K562 (cell line): ENCODE measurements around the gene MX1. TPM values are rescaled to one million over a fixed set of nuclear protein-coding genes. Genes with fewer than 3 reads are reported as not detected.

Experiments
- ATAC-seq: fragments of 200-7000 bp; cut with Tn5 transposase; 3 replicates; pipeline ENCODE4 v1.9.1; 2020; ENCODE audit warnings: moderate library complexity
- BruUV-seq: library from RNA; stranded (reverse); fragments of 400-500 nt; replicated peaks from 2 replicates; lab custom pipeline; 2021; lab: Mats Ljungman, UMichigan
- CTCF ChIA-PET: fragments of 300-600 bp; formaldehyde crosslinking; extraction: SDS; loops from one replicate; lab custom pipeline; 2021; ENCODE audit warnings: low intra/inter-chr PET ratio; lab: Yijun Ruan, JAX
- POLR2A ChIA-PET: fragments of 300-600, 350-650 bp; sonication (Branson Sonifier 250); formaldehyde crosslinking; extraction: SDS; loops from one replicate; lab custom pipeline; 2021; ENCODE audit warnings: antibody characterized with exemption, inconsistent platforms; lab: Yijun Ruan, JAX
- DNase-seq, 4 experiments: peaks; one replicate each; pipeline versions ENCODE4 v3.0.0 to v3.0.0-alpha.2; 2011 to 2018; ENCODE audit warnings: low spot score in 3 of 4, mixed read lengths in 3 of 4; ENCODE audit errors: extremely low read depth in 1 of 4
- FAIRE-seq: peaks from 2 replicates; lab custom pipeline; 2011; peaks lifted over from hg19 to GRCh38; lab: Jason Lieb, UNC
- H2AFZ ChIP-seq: 2 replicates; pipeline ENCODE4 v1.6.0; 2011; ENCODE audit warnings: low read depth, low read length, control low read depth, inconsistent platforms
- H3K27ac ChIP-seq: fragments of 200-600 bp; 3 replicates; pipeline ENCODE4 v1.8.0; 2011; ENCODE audit warnings: low read depth, mild to moderate bottlenecking, control low read depth, inconsistent platforms, low read length, moderate library complexity, mixed read lengths; ENCODE audit errors: extremely low read depth
- H3K27me3 ChIP-seq, 2 experiments: fragments of 300-600 bp in 1 of 2; 2 replicates in 1 of 2; 3 replicates in 1 of 2; pipeline versions ENCODE4 v1.6.0 to v1.8.0; 2011; ENCODE audit warnings: inconsistent platforms in 2 of 2, low read length in 2 of 2, mild to moderate bottlenecking in 1 of 2, mixed read lengths in 1 of 2, moderate library complexity in 1 of 2; ENCODE audit not compliant: control insufficient read depth in 2 of 2, insufficient read depth in 2 of 2
- H3K36me3 ChIP-seq: fragments of 300-600 bp; 3 replicates; pipeline ENCODE4 v1.8.0; 2011; ENCODE audit warnings: mild to moderate bottlenecking, low read length, inconsistent platforms; ENCODE audit not compliant: control insufficient read depth, insufficient read depth
- H3K4me1 ChIP-seq, 2 experiments: fragments of 200-600 bp in 1 of 2; replicated peaks in 1 of 2; 2 replicates in 1 of 2; 3 replicates in 1 of 2; pipeline versions ENCODE4 v1.5.1 to v1.8.0; 2011; ENCODE audit warnings: inconsistent platforms in 2 of 2, low read length in 2 of 2, mild to moderate bottlenecking in 1 of 2, mixed read lengths in 1 of 2, moderate library complexity in 1 of 2; ENCODE audit not compliant: control insufficient read depth in 2 of 2, insufficient read depth in 2 of 2
- H3K4me2 ChIP-seq: 2 replicates; pipeline ENCODE4 v1.6.1; 2011; ENCODE audit warnings: low read length, control low read depth, inconsistent platforms, mixed read lengths; ENCODE audit not compliant: insufficient read depth
- H3K4me3 ChIP-seq: fragments of 200-600 bp; sonication (generic), shearing (Covaris generic); 2 replicates; pipeline ENCODE4 v1.5.1; 2016; ENCODE audit warnings: control low read depth, inconsistent platforms
- H3K79me2 ChIP-seq: fragments of 200-600 bp; 3 replicates; pipeline ENCODE4 v1.8.0; 2011; ENCODE audit warnings: low read length, inconsistent platforms; ENCODE audit not compliant: control insufficient read depth, insufficient read depth
- H3K9ac ChIP-seq, 2 experiments: 2 replicates each; pipeline versions ENCODE4 v1.6.0 to v1.6.1; 2011; ENCODE audit warnings: low read depth in 2 of 2, low read length in 2 of 2, control low read depth in 1 of 2, inconsistent platforms in 1 of 2, mild to moderate bottlenecking in 1 of 2, mixed read lengths in 1 of 2; ENCODE audit not compliant: insufficient read depth in 1 of 2
- H3K9me1 ChIP-seq: one replicate; pipeline ENCODE4 v1.6.0; 2011; ENCODE audit warnings: inconsistent platforms, mild to moderate bottlenecking, low read length, moderate library complexity; ENCODE audit not compliant: control insufficient read depth, insufficient read depth
- H3K9me3 ChIP-seq: replicated peaks from 2 replicates; pipeline ENCODE4 v1.5.1; 2011; ENCODE audit warnings: low read depth, low read length, inconsistent platforms; ENCODE audit not compliant: control insufficient read depth, insufficient read depth
- H4K20me1 ChIP-seq: replicated peaks from 2 replicates; pipeline ENCODE4 v1.6.1; 2011; ENCODE audit warnings: low read length, inconsistent platforms, mixed read lengths; ENCODE audit not compliant: control insufficient read depth, insufficient read depth
- BRD9 ChIP-seq: fragments of 450-650 bp; IDR thresholded peaks from 2 replicates; pipeline ENCODE4 v1.6.1; 2018; ENCODE audit warnings: low read depth; ENCODE audit not compliant: partially characterized antibody
- FUS ChIP-seq: fragments of 200-400 bp; formaldehyde crosslinking; optimal IDR thresholded peaks from 2 replicates; pipeline ENCODE3; 2017; ENCODE audit warnings: low read depth, low read length
- GABPB1 ChIP-seq: sonication (generic); formaldehyde crosslinking; IDR thresholded peaks from 2 replicates; pipeline ENCODE4 v1.8.0; 2022; ENCODE audit warnings: mild to moderate bottlenecking, missing genetic modification reagents
- HCFC1 ChIP-seq: IDR thresholded peaks from 2 replicates; pipeline ENCODE4 v1.6.1; 2012; ENCODE audit warnings: low read depth, low read length, improper control_type of control experiment
- HDGF ChIP-seq: fragments of 450-650 bp; IDR thresholded peaks from 2 replicates; pipeline ENCODE4 v1.6.1; 2016
- HSF4 ChIP-seq: fragments of 250-450 bp; sonication (Bioruptor Pico); IDR thresholded peaks from 2 replicates; pipeline ENCODE4 v2.1.2; 2022; ENCODE audit warnings: mild to moderate bottlenecking, moderate library complexity, borderline replicate concordance
- MYBL2 ChIP-seq, 2 experiments: fragments of 450-650 bp in 1 of 2; sonication (generic) in 1 of 2; formaldehyde crosslinking in 1 of 2; IDR thresholded peaks; 2 replicates each; pipeline versions ENCODE4 v1.6.1 to v1.8.1; 2017 to 2022; ENCODE audit warnings: borderline replicate concordance in 1 of 2, inconsistent platforms in 1 of 2, low read depth in 1 of 2, mild to moderate bottlenecking in 1 of 2, missing genetic modification reagents in 1 of 2, moderate library complexity in 1 of 2
- SP2 ChIP-seq: IDR thresholded peaks from 2 replicates; pipeline ENCODE4 v1.6.1; 2011; ENCODE audit warnings: mild to moderate bottlenecking, low read depth, low read length, moderate library complexity; ENCODE audit not compliant: poor library complexity, severe bottlenecking; ENCODE audit errors: extremely low read depth
- TAF1 ChIP-seq: IDR thresholded peaks from 2 replicates; pipeline ENCODE4 v1.6.1; 2011; ENCODE audit warnings: mild to moderate bottlenecking, low read length, moderate library complexity; ENCODE audit not compliant: insufficient read depth, control insufficient read depth, severe bottlenecking; ENCODE audit errors: extremely low read depth
- ZBTB33 ChIP-seq: sonication (generic); formaldehyde crosslinking; IDR thresholded peaks from 2 replicates; pipeline ENCODE4 v1.8.1; 2023; ENCODE audit warnings: mild to moderate bottlenecking, missing genetic modification reagents
- ZNF436 ChIP-seq: fragments of 250-450, 450-650 bp; sonication (Bioruptor Pico); formaldehyde crosslinking; IDR thresholded peaks from 2 replicates; pipeline ENCODE4 v1.7.0; 2020; ENCODE audit warnings: mild to moderate bottlenecking
- WGBS: fragments of 100-300 bp; shearing (Covaris generic); methylation state at CpG from one replicate; pipeline ENCODE4 v1.1.6; 2016; ENCODE audit warnings: low coverage, mixed read lengths; ENCODE audit not compliant: insufficient coverage; ENCODE audit errors: missing lambda C conversion rate; 5-methylcytosine and 5-hydroxymethylcytosine counted together
- in situ Hi-C: fragments of 300-500 bp; cut with MboI; formaldehyde crosslinking; loops from 4 replicates; pipeline ENCODE4 v1.15.0; 2018; ENCODE audit warnings: inconsistent platforms, mixed read lengths
- intact Hi-C: fragments of 100-400 bp; cut with micrococcal nuclease; formaldehyde crosslinking; loops from 2 replicates; pipeline ENCODE4 v1.14.2; 2022
- polyA plus RNA-seq, 8 experiments: library from polyadenylated mRNA; depleted of rRNA in 4 of 8; stranded (reverse) in 5 of 8; unstranded in 3 of 8; fragments of >200 nt; fragmentation: Nextera tagmentation in 2 of 8; fragmentation: Illumina TruSeq in 1 of 8; extraction: Ambion mirVana in 2 of 8; extraction: Trizol in 1 of 8; gene quantifications; 2 replicates each; pipeline versions ENCODE4 v1.2.1 to v1.2.3, GENCODE V29; 2011 to 2014; ENCODE audit warnings: inconsistent platforms in 1 of 8, missing spikeins in 1 of 8
- total RNA-seq, 7 experiments: library from RNA; depleted of rRNA in 6 of 7; stranded (reverse); fragments of >200 nt in 6 of 7; fragmentation: Illumina TruSeq in 2 of 7; extraction: Trizol in 2 of 7; gene quantifications; 2 replicates each; pipeline versions ENCODE4 v1.2.1 to v1.2.3, GENCODE V29; 2011 to 2021; ENCODE audit warnings: low replicate concordance in 1 of 7
- TF ChIP-seq, protein P1 (sequence below): sonication (generic); formaldehyde crosslinking; IDR thresholded peaks from 2 replicates; pipeline ENCODE4 v1.8.1; 2023; ENCODE audit warnings: mild to moderate bottlenecking, missing genetic modification reagents
- TF ChIP-seq, protein P2 (sequence below), 2 experiments: fragments of 450-650 bp; IDR thresholded peaks; 2 replicates each; pipeline ENCODE4 v1.6.1; 2016

MX1 gene
- total and polyA plus RNA-seq, 9 of the 15 experiments (the other 6 are each of a cell fraction or from before 2014, with no cell fraction given): 0.07 to 0.51 (median 0.21) TPM; not detected in 5

- ChIA-PET POLR2A (no interaction called here), CTCF (no interaction called here)
- no peaks in the 10 kb centered on the region for H3K36me3 ChIP-seq
- H3K4me1 ChIP-seq: no peaks in the 10 kb centered on the region
- no peak overlapping the region for H3K4me3 ChIP-seq
- H2AFZ ChIP-seq: no peak overlapping the region
- H3K27ac ChIP-seq: no peak overlapping the region
- FAIRE-seq: no peak
- no peak overlapping the region for H3K4me2 ChIP-seq
- H3K9me1 ChIP-seq: no peaks in the 10 kb centered on the region
- peaks cover 17 to 21% of the 10 kb centered on the region in 2 experiments; a peak in 4 of 5 replicates for H3K27me3 ChIP-seq
- no peaks in the 10 kb centered on the region for H3K9me3 ChIP-seq
- BruUV-seq: no TSS peak
- H4K20me1 ChIP-seq: no peaks in the 10 kb centered on the region
- intact Hi-C loops (no loop called here), in situ Hi-C loops (no loop called here)
- WGBS: 0% methylated on average over 4 of the region's 4 CpGs
- DNase-seq: no peak
- no peaks in the 10 kb centered on the region for H3K79me2 ChIP-seq
- ATAC-seq: no peak
- H3K9ac ChIP-seq: no peak overlapping the region
- TF ChIP-seq, protein P1, sequence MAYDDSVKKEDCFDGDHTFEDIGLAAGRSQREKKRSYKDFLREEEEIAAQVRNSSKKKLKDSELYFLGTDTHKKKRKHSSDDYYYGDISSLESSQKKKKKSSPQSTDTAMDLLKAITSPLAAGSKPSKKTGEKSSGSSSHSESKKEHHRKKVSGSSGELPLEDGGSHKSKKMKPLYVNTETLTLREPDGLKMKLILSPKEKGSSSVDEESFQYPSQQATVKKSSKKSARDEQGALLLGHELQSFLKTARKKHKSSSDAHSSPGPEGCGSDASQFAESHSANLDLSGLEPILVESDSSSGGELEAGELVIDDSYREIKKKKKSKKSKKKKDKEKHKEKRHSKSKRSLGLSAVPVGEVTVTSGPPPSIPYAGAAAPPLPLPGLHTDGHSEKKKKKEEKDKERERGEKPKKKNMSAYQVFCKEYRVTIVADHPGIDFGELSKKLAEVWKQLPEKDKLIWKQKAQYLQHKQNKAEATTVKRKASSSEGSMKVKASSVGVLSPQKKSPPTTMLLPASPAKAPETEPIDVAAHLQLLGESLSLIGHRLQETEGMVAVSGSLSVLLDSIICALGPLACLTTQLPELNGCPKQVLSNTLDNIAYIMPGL (CRISPR knock-in tag): no peak
- TF ChIP-seq MYBL2 (IDR thresholded peaks at IDR 0.05; ENCODE audit: low read depth) (no peak), MYBL2 (CRISPR knock-in tag; IDR thresholded peaks at IDR 0.05; ENCODE audit: borderline replicate concordance) (no peak), HCFC1 (no peak), HSF4 (CRISPR knock-in tag) (no peak), FUS (no peak), HDGF (no peak), SP2 (no peak), BRD9 (no peak), TAF1 (no peak), ZNF436 (CRISPR knock-in tag) (no peak), ZBTB33 (no peak), GABPB1 (CRISPR knock-in tag) (no peak)
- TF ChIP-seq, protein P2, sequence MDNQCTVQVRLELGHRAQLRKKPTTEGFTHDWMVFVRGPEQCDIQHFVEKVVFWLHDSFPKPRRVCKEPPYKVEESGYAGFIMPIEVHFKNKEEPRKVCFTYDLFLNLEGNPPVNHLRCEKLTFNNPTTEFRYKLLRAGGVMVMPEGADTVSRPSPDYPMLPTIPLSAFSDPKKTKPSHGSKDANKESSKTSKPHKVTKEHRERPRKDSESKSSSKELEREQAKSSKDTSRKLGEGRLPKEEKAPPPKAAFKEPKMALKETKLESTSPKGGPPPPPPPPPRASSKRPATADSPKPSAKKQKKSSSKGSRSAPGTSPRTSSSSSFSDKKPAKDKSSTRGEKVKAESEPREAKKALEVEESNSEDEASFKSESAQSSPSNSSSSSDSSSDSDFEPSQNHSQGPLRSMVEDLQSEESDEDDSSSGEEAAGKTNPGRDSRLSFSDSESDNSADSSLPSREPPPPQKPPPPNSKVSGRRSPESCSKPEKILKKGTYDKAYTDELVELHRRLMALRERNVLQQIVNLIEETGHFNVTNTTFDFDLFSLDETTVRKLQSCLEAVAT (IDR thresholded peaks at IDR 0.05): no peak
These were observed 57.9 kb downstream of the MX1 start for GRCh38 chr21:41483973-41484372.
